Fibroblast of lung (primary cell): ENCODE measurements around the gene AGBL4. TPM values are rescaled to one million over a fixed set of nuclear protein-coding genes. Genes with fewer than 3 reads are reported as not detected.

ENCODE experiments used
- DNase-seq, 2 donors: peaks; one replicate each; pipeline versions ENCODE4 v3.0.0 to v3.0.0-alpha.2; 2010; ENCODE audit warnings: low read depth in 2 of 2
- H2AFZ ChIP-seq: 2 replicates; pipeline ENCODE4 v1.5.1; 2012; ENCODE audit warnings: low read length, control low read depth, inconsistent platforms
- H3K27ac ChIP-seq: 2 replicates; pipeline ENCODE4 v1.5.1; 2011; ENCODE audit warnings: low read length, control low read depth; ENCODE audit not compliant: insufficient read depth
- H3K27me3 ChIP-seq: 2 replicates; pipeline ENCODE4 v1.5.1; 2011; ENCODE audit warnings: mild to moderate bottlenecking, low read length; ENCODE audit not compliant: control insufficient read depth, insufficient read depth
- H3K36me3 ChIP-seq: 2 replicates; pipeline ENCODE4 v1.5.1; 2011; ENCODE audit warnings: low read length; ENCODE audit not compliant: control insufficient read depth, insufficient read depth
- H3K4me1 ChIP-seq: 2 replicates; pipeline ENCODE4 v1.5.1; 2011; ENCODE audit warnings: low read length; ENCODE audit not compliant: control insufficient read depth, insufficient read depth; ENCODE audit errors: extremely low read depth
- H3K4me2 ChIP-seq: 2 replicates; pipeline ENCODE4 v1.5.1; 2011; ENCODE audit warnings: low read length, control low read depth; ENCODE audit not compliant: insufficient read depth; ENCODE audit errors: extremely low read depth
- H3K4me3 ChIP-seq, 4 experiments: fragments of 200-600 bp in 1 of 4; sonication (generic) in 1 of 4; replicated peaks in 1 of 4; 2 replicates each; pipeline ENCODE4 v1.5.1; 2011 to 2016; ENCODE audit warnings: low read length in 4 of 4, low read depth in 3 of 4, mild to moderate bottlenecking in 3 of 4, control low read depth in 2 of 4, inconsistent platforms in 1 of 4, mixed read lengths in 1 of 4; ENCODE audit not compliant: insufficient read depth in 1 of 4; ENCODE audit errors: control extremely low read depth in 1 of 4
- H3K79me2 ChIP-seq: 2 replicates; pipeline ENCODE4 v1.5.1; 2012; ENCODE audit warnings: mild to moderate bottlenecking, low read length, inconsistent platforms; ENCODE audit not compliant: control insufficient read depth, insufficient read depth
- H3K9ac ChIP-seq: 2 replicates; pipeline ENCODE4 v1.5.1; 2011; ENCODE audit warnings: mild to moderate bottlenecking, low read length, control low read depth; ENCODE audit not compliant: insufficient read depth
- H3K9me3 ChIP-seq: 2 replicates; pipeline ENCODE4 v1.5.1; 2012; ENCODE audit warnings: low read depth, low read length; ENCODE audit not compliant: control insufficient read depth, insufficient read depth
- H4K20me1 ChIP-seq: 2 replicates; pipeline ENCODE4 v1.5.1; 2011; ENCODE audit warnings: low read length; ENCODE audit not compliant: control insufficient read depth, insufficient read depth; ENCODE audit errors: extremely low read depth
- CTCF ChIP-seq, 2 donors: IDR thresholded peaks in 1 of 2; conservative IDR thresholded peaks in 1 of 2; 1 replicate in 1 of 2; 2 replicates in 1 of 2; pipeline ENCODE4 v1.5.1; 2011 to 2012; ENCODE audit warnings: low read length in 2 of 2, control low read depth in 1 of 2, inconsistent platforms in 1 of 2, low read depth in 1 of 2, mild to moderate bottlenecking in 1 of 2
- EZH2 ChIP-seq: IDR thresholded peaks from 2 replicates; pipeline ENCODE4 v1.5.1; 2012; ENCODE audit warnings: low read length, control low read depth, mild to moderate bottlenecking; ENCODE audit errors: missing control alignments
- polyA plus RNA-seq, 2 donors: library from polyadenylated mRNA; depleted of rRNA in 1 of 2; stranded (reverse) in 1 of 2; unstranded in 1 of 2; fragments of >200 nt; gene quantifications; 2 replicates each; pipeline ENCODE4 v1.2.1, GENCODE V29; 2011 to 2012; ENCODE audit warnings: missing spikeins in 1 of 2
- total RNA-seq: library from RNA; depleted of rRNA; stranded (reverse); fragments of >200 nt; gene quantifications from 2 replicates; pipeline ENCODE4 v1.2.1, GENCODE V29; 2014

AGBL4 gene
- total and polyA plus RNA-seq, 2 donors (not counting 1 experiment from before 2014, with no cell fraction given): not detected

DNA sequence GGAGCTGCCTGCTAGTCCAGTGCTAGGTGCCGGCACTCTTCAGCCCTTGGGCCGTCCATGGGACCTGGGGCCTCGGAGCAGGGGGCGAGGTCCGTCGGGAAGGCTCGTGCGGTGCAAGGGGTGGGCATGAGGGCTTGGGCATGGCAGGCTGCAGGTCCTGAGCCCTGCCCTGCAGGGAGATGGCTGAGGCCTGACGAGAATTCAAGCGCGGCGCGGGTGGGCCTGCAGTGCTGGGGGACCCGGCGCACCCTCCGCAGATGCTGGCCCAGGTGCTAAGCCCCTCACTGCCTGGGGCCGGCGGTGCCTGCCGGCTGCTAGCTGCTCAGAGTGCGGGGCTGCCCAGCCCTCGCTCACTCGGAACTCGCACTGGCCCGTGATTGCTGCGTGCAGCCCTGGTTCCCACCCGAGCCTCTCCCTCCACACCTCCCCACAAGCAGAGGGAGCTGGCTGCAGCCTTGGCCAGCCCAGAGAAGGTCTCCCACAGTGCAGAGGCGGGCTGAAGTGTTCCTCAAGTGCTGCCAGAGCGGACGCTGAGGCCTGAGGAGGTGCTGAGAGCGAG, 467.0 kb downstream of the AGBL4 start:
- H2AFZ ChIP-seq: no peak overlapping the region
- H3K79me2 ChIP-seq: no peaks in the 10 kb centered on the region

GRCh38 chr1:49552101-49552500, 471.7 kb downstream of the AGBL4 start:
- no peaks in the 10 kb centered on the region for H3K27me3 ChIP-seq
- no peak overlapping the region for H2AFZ ChIP-seq
- no peaks in the 10 kb centered on the region for H3K9me3 ChIP-seq
- no peak for DNase-seq
- TF ChIP-seq CTCF (conservative IDR thresholded peaks at IDR 0.05 in 1 of 2, IDR thresholded peaks at IDR 0.05 in 1 of 2; ENCODE audit: low read depth in 1 of 2, low read length in 2 of 2) (no peak), EZH2 (no peak)
- no peaks in the 10 kb centered on the region for H4K20me1 ChIP-seq
- H3K27ac ChIP-seq: no peak overlapping the region
- no peak overlapping the region for H3K4me2 ChIP-seq
- no peak overlapping the region for H3K9ac ChIP-seq
- H3K79me2 ChIP-seq: no peaks in the 10 kb centered on the region
- no peak overlapping the region for H3K4me3 ChIP-seq
- H3K4me1 ChIP-seq: no peaks in the 10 kb centered on the region
- H3K36me3 ChIP-seq: no peaks in the 10 kb centered on the region

More for the DNA sequence above, 467.0 kb downstream of the AGBL4 start:
- H4K20me1 ChIP-seq: no peaks in the 10 kb centered on the region
- no peak overlapping the region for H3K4me3 ChIP-seq
- TF ChIP-seq CTCF (conservative IDR thresholded peaks at IDR 0.05 in 1 of 2, IDR thresholded peaks at IDR 0.05 in 1 of 2; ENCODE audit: low read depth in 1 of 2, low read length in 2 of 2) (no peak), EZH2 (no peak)
- no peak overlapping the region for H3K4me2 ChIP-seq
- H3K4me1 ChIP-seq: no peaks in the 10 kb centered on the region
- no peak overlapping the region for H3K27ac ChIP-seq
- H3K36me3 ChIP-seq: no peaks in the 10 kb centered on the region
- no peaks in the 10 kb centered on the region for H3K9me3 ChIP-seq
- no peak overlapping the region for H3K9ac ChIP-seq
- DNase-seq: no peak
- no peaks in the 10 kb centered on the region for H3K27me3 ChIP-seq

- H3K9ac ChIP-seq: no peak overlapping the region
- H3K4me3 ChIP-seq: no peak overlapping the region
- H3K36me3 ChIP-seq: no peaks in the 10 kb centered on the region
- DNase-seq: no peak
- H3K9me3 ChIP-seq: no peaks in the 10 kb centered on the region
- no peaks in the 10 kb centered on the region for H3K79me2 ChIP-seq
- no peaks in the 10 kb centered on the region for H3K27me3 ChIP-seq
- H3K4me1 ChIP-seq: no peaks in the 10 kb centered on the region
- no peak overlapping the region for H3K27ac ChIP-seq
- H4K20me1 ChIP-seq: no peaks in the 10 kb centered on the region
- no peak for TF ChIP-seq CTCF (conservative IDR thresholded peaks at IDR 0.05 in 1 of 2, IDR thresholded peaks at IDR 0.05 in 1 of 2; ENCODE audit: low read depth in 1 of 2, low read length in 2 of 2)
- TF ChIP-seq EZH2: no peak
- no peak overlapping the region for H2AFZ ChIP-seq
- H3K4me2 ChIP-seq: no peak overlapping the region
Observed at GRCh38 chr1:49544615-49545014, 479.1 kb downstream of the AGBL4 start.
